ENCODE measurements around the gene QDPR. TPM values are rescaled to one million over a fixed set of nuclear protein-coding genes. Genes with fewer than 3 reads are reported as not detected.

QDPR gene
- polyA plus RNA-seq, 4 donors = 33.6 to 66.5 (median 52.1) TPM

DNA sequence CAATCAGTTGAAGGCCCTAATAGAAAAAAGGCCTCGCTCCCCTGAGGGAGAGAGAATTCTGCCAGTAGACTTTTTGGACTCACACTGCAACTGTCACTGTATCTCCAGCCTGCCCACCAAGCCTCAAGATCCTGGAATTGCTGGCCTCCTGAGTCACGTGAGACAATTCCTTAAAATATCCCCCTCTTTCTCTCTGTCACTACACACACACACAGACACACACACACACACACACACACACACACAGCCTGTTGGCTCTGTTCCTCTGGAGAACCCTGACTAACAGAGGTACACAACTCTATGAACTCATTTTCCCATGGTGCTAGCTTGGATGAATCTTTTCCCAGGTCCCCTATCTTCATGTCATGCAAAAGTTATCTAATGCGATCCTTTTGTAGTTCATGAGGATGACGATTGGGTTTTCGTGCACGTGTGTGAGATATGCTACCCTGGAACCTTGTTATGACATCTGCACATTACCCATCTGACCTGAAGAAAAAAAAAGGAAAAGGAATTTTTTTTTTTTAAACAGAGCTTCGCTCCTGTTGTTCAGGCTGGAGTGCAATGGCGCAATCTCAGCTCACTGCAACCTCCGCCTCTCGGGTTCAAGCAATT is 16.8 kb upstream of the QDPR start:
- DNase-seq (ENCODE audit: low read depth in 4 of 4, low spot score in 3 of 4) = no peak

DNA sequence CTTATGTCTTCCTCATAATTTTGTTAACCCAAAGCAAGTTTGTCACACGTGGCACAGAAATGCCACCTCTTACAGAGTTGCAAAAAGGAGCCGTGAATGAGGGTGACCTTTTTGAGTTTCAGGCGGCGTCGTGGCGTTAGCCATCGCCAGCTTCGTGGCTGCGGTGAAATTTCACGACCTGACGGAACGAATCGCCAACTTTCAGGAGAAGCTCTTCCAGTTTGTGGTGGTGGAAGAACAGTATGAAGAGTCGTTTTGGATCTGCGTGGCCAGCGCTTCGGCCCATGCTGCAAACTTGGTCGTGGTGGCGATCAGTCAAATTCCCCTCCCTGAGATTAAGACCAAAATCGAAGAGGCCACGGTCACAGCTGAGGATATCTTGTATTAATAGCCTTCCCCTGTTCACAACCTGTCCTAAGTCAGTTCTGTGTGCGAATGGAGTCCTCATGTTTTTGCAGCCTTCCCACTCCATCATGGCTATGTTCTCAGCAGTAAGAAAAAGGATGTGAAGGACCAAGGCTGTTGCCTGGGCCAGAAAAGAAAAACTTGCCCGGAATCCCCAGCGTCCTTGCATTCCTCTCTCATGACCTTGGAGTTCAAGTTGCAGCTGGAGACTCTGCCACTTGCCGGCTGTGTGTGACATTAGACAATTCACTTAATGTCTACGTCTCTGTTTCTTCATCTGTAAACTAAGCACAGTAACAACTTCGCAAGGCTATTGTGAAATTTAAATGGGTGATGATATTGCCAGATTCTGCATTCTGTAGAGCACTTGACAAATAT is 15.0 kb upstream of the QDPR start:
- DNase-seq (ENCODE audit: low read depth in 4 of 4, low spot score in 3 of 4) = no peak

DNA sequence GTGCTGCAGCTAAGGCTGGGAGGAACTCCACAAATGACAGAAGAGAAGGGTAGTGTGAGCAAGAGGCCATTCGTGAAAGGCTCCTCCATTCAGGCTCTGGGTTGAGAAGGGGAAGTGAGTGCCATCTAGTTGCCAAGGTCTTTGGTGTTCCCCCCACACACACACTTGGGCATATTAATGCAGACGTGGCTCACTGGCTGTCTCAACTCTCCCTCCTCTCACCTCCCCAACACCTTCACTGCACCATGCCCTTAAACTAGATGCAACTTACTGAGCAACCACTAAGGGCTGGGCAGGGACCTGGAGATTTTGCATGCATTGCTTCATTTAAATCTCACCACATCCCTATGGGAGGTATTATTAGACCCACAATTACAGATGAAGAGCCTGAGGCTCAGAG is 11.8 kb upstream of the QDPR start:
- DNase-seq (ENCODE audit: low read depth in 4 of 4, low spot score in 3 of 4) = no peak

DNA sequence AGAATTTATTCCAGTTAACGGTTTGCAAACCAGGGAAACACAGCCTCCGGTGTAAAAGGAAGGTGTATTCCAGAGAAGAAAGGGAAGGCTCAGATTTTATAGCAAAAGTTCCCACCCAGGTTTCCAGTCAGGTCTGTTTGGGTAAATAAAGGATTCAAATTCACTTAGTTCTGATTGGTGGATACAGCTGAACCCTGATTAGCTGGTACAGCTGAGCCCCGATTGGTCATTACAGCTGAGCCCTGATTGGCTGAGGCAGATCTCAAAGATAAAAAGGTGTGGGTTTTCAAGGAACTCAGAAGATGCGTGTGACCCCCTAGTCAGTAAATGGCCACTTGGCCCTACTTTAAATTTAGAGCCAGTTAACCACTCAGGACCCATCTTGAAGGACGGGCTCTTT is 9.7 kb upstream of the QDPR start:
- no peak for DNase-seq (ENCODE audit: low read depth in 4 of 4, low spot score in 3 of 4)

- DNase-seq (ENCODE audit: low read depth in 4 of 4, low spot score in 3 of 4) = no peak
Measured at GRCh38 chr4:17517664-17518063, 5.8 kb upstream of the QDPR start.

GRCh38 chr4:17516980-17517379 is 5.1 kb upstream of the QDPR start:
- no peak for DNase-seq (ENCODE audit: low read depth in 4 of 4, low spot score in 3 of 4)

- no peak for DNase-seq (ENCODE audit: low read depth in 4 of 4, low spot score in 3 of 4)
Measured at GRCh38 chr4:17515445-17516407, 3.8 kb upstream of the QDPR start.

- no peak for DNase-seq (ENCODE audit: low read depth in 4 of 4, low spot score in 3 of 4)
Measured at GRCh38 chr4:17514865-17515264, 3.0 kb upstream of the QDPR start, which contains the start of gene CLRN2. Gene CLRN2 (plus strand): TSS chr4:17515165. CDS start chr4:17515267, 102 bp downstream.

DNA sequence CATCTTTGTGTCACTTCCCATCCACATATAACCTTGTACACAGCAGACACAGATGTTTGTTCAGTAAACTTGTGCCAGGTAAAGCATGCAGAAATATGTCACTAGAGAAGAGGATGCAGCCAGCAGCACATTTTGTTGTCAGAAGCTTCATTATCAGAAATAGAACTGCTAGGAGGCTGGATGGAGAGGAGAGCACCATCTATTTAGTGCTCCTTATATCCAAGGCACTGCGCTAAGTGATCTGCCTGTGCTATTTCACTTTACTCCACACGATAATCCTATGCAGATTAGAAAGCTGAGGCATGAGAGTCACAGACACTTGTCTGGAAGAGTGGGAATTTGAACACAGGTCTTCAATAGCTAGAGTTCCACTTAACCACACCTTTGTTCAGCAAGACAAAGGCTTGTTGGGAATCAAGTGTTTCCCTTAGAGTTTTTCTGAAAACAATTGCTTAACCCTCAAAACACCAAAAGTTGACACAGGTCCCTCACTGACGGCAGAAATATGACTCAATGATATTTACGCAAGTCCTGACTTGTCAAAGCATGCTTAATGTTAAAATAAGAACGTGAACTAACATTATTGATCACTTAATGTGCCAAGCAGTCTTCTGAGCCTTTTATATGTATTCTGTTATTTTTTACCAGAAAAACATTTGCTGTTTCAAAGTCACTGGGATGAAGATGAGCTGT is 1.2 kb upstream of the QDPR start:
- DNase-seq (ENCODE audit: low read depth in 4 of 4, low spot score in 3 of 4) = no peak

DNA sequence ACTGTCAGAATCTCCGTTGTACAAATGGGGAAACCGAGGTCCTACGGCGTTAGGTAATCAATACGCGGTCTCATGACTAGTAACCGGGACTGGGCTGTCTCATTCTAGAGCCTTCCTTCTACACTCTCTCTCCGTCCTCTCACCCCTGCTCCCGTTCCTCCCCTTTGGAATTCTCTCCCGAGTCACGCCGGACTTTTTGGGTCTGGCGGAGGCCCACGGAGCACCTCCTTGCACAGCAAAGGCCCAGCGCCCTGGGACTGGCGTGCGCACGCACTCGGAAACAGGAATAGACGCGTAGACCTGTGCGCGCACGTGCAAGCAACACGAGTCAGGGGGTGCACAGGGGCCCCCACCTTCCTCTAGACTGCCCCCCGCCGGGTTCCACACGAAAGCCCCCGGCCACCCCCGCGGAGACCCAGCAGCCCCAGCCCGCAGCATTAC is 361 bp downstream of the QDPR start:
- no peak for DNase-seq (ENCODE audit: low read depth in 4 of 4, low spot score in 3 of 4)

DNA sequence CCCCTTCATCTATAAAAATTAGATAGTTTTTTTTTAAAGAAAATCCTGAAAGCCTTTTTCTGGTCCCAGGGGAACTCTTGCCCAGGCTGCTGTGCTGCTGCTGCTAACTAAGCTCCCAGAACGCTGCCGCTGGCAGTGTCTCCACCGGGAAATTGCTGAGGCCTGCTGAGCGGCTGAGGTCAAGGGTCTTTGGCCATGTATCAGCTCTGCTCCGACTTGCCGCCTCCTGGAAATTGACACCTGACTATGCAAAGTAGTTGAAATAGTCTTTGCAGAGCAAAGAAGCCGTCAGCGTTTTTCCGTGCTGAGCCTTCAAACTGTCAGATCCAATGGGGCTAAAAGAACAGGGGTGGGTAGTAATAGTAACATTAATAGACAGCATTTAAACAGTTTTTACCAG is 839 bp downstream of the QDPR start:
- peak in 1 of 4 donors; percentile 21 for DNase-seq (ENCODE audit: low read depth in 4 of 4, low spot score in 3 of 4)

GRCh38 chr4:17510582-17510981 is 1.3 kb downstream of the QDPR start:
- DNase-seq (ENCODE audit: low read depth in 4 of 4, low spot score in 3 of 4) = no peak

DNA sequence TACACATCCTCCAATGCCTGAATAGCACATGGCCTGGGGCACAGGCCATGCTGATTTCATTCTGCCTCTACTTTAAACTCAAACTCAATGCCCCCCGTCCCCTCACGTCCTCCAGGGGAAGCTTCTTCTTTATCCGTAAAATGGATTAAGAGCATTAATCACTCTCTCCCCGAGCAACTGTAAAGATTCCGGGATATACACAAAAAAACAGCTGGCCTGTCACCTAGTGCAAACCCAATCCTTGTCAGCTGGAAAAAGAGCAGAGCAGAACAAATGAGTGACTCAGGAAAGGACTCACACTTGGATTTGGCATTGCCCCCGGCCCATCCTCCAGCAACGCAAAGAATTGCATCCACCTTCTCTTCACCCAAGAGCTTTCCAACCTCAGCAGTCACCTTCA is 7.8 kb downstream of the QDPR start:
- DNase-seq (ENCODE audit: low read depth in 4 of 4, low spot score in 3 of 4) = no peak

- no peak for DNase-seq (ENCODE audit: low read depth in 4 of 4, low spot score in 3 of 4)
Measured at GRCh38 chr4:17502756-17503155, 9.1 kb downstream of the QDPR start.

DNA sequence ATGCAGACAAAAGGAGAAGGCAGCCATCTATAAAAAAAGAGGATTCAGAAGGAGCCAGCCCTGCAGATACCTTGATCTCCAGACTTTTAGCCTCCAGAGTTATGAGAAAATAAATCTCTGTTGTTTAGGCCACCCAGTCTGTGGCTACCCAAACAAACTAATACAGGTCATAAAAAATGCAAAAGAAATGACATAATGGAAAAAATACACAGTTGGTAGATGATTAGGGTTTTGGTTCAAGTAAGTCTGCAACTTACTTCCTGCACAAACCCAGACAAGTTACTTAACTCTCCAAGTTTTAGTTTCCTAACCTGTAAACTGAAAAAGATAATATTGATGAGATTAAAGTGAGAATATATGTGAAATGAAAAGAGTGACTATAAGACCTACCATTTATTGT is 11.3 kb downstream of the QDPR start:
- DNase-seq (ENCODE audit: low read depth in 4 of 4, low spot score in 3 of 4) = no peak

GRCh38 chr4:17497890-17498523 is 13.9 kb downstream of the QDPR start:
- DNase-seq (ENCODE audit: low read depth in 4 of 4, low spot score in 3 of 4) = no peak

- DNase-seq (ENCODE audit: low read depth in 4 of 4, low spot score in 3 of 4) = no peak
Measured at GRCh38 chr4:17494258-17495190, 17.4 kb downstream of the QDPR start.

DNA sequence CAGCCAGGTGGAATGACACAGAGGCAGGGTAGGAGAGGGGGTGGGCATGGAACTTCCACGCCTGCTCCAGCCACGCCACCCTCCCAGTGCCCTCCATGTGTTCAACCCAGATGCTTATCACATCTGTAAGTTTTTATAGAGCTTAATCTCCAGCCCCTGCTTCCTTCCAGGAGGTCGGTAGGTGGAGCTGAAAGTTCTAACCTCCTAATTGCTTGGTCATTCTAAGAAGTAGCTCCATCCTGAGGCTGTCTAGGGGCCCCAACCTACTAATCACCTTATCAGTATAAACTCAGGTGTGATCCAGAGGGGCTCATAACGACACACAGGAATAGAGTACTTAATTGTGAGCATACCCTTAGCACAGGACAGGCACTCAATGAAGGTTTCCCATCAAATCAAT is 18.3 kb downstream of the QDPR start:
- no peak for DNase-seq (ENCODE audit: low read depth in 4 of 4, low spot score in 3 of 4)

DNA sequence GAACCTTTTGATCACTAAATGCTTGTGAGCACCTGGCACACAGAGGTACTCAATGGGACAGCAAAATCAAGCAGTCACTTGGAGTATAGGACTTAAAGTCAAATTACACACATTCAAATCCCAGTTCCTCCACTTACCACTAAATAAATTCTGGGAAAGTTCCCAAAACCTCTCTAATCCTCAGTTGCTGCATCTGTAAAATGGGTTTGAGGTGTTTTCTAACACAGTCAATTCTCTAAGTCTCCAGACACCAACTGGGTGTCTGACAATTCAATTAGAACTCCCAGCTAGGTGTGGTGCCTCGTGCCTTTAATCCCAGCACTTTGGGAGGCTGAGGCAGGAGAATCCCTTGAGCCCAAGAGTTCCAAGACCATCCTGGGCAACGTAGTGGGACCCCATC is 19.0 kb downstream of the QDPR start:
- no peak for DNase-seq (ENCODE audit: low read depth in 4 of 4, low spot score in 3 of 4)
